Lung (tissue), 12 donors: Measurements from ENCODE around the gene NELL2. TPM values are rescaled to one million over a fixed set of nuclear protein-coding genes. Genes with fewer than 3 reads are reported as not detected.

Source experiments
- ATAC-seq: fragments of 200-7000 bp; cut with Tn5 transposase; one replicate; pipeline ENCODE4 v1.9.1; 2020; ENCODE audit warnings: moderate number of reproducible peaks; ENCODE audit not compliant: insufficient read depth, low FRiP score
- DNase-seq, 3 donors: peaks; one replicate each; pipeline ENCODE4 v3.0.0-alpha.2; 2013 to 2017
- H3K27ac ChIP-seq, 2 donors: one replicate each; pipeline ENCODE4 v1.5.1; 2013; ENCODE audit warnings: mild to moderate bottlenecking in 2 of 2, moderate library complexity in 2 of 2, control low read depth in 1 of 2, inconsistent platforms in 1 of 2, low read depth in 1 of 2, low read length in 1 of 2
- H3K27me3 ChIP-seq, 3 donors: one replicate each; pipeline ENCODE4 v1.5.1; 2013; ENCODE audit warnings: low read length in 2 of 3; ENCODE audit not compliant: control insufficient read depth in 3 of 3, insufficient read depth in 3 of 3
- H3K36me3 ChIP-seq, 4 donors: one replicate each; pipeline ENCODE4 v1.5.1; 2013; ENCODE audit warnings: low read length in 4 of 4, mild to moderate bottlenecking in 1 of 4, moderate library complexity in 1 of 4; ENCODE audit not compliant: control insufficient read depth in 4 of 4, insufficient read depth in 4 of 4
- H3K4me1 ChIP-seq, 5 donors: one replicate each; pipeline ENCODE4 v1.5.1; 2013; ENCODE audit warnings: low read length in 5 of 5, mild to moderate bottlenecking in 2 of 5, moderate library complexity in 1 of 5; ENCODE audit not compliant: control insufficient read depth in 5 of 5, insufficient read depth in 5 of 5
- H3K4me3 ChIP-seq: one replicate; pipeline ENCODE4 v1.5.1; 2013; ENCODE audit warnings: mild to moderate bottlenecking, control low read depth, moderate library complexity
- H3K9ac ChIP-seq, 2 donors: one replicate each; pipeline ENCODE4 v1.5.1; 2013; ENCODE audit warnings: low read length in 2 of 2, control low read depth in 1 of 2; ENCODE audit not compliant: insufficient read depth in 1 of 2
- H3K9me3 ChIP-seq, 4 donors: one replicate each; pipeline ENCODE4 v1.5.1; 2013; ENCODE audit warnings: low read length in 3 of 4, mild to moderate bottlenecking in 1 of 4, moderate library complexity in 1 of 4; ENCODE audit not compliant: control insufficient read depth in 4 of 4, insufficient read depth in 3 of 4
- CTCF ChIP-seq: IDR thresholded peaks from 2 replicates; pipeline ENCODE4 v1.5.1; 2012; ENCODE audit warnings: mild to moderate bottlenecking; ENCODE audit errors: control extremely low read depth, extremely low read depth
- WGBS, 2 donors: extraction: QIAGEN DNeasy Blood & Tissue Kit; methylation state at CpG; one replicate each; pipeline ENCODE4 v1.1.7; 2013; 5-methylcytosine and 5-hydroxymethylcytosine counted together
- polyA plus RNA-seq, 2 donors: library from polyadenylated mRNA; stranded (reverse); fragments of 200-250 nt; gene quantifications; one replicate each; pipeline ENCODE4 v1.2.1, GENCODE V29; 2013
- total RNA-seq, 2 donors: library from RNA; depleted of rRNA in 1 of 2; stranded (reverse); fragments of >200 nt in 1 of 2; gene quantifications; one replicate each; pipeline ENCODE4 v1.2.1, GENCODE V29; 2014 to 2021
- donor health status: control.
- donor health status: control.
- donor health status: Bipolar disorder and iron deficiency.
- donor health status: healthy.
- donor health status: DM: yes; HTN: yes; CAD: no.

Gene NELL2
- total and polyA plus RNA-seq, 4 donors = 2.2 to 15.9 (median 8.6) TPM

- Histone ChIP-seq H3K27me3 (no peaks in the 10 kb centered on the region), H3K4me1 (no peaks in the 10 kb centered on the region), H3K4me3 (no peak overlapping the region), H3K27ac (no peak overlapping the region), H3K9ac (no peak overlapping the region), H3K9me3 (no peaks in the 10 kb centered on the region), H3K36me3 (no peaks in the 10 kb centered on the region)
- 85 to 95% methylated on average over 3 of the region's 3 CpGs for WGBS, 2 donors
- ATAC-seq (no peak), DNase-seq (no peak)
- no peak for TF ChIP-seq CTCF
Observed at GRCh38 chr12:44851586-44851985, 24.5 kb downstream of the NELL2 start.

- Histone ChIP-seq H3K27me3 (no peaks in the 10 kb centered on the region), H3K9ac (no peak overlapping the region), H3K4me3 (no peak overlapping the region), H3K36me3 (no peaks in the 10 kb centered on the region), H3K27ac (no peak overlapping the region), H3K4me1 (no peaks in the 10 kb centered on the region), H3K9me3 (no peaks in the 10 kb centered on the region)
- no peak for TF ChIP-seq CTCF
- DNase-seq (no peak), ATAC-seq (no peak)
- 67 to 71% methylated on average over 2 of the region's 2 CpGs for WGBS, 2 donors
Observed at GRCh38 chr12:44848703-44849085, 27.4 kb downstream of the NELL2 start.

GRCh38 chr12:44847888-44848702, 28.0 kb downstream of the NELL2 start:
- H3K36me3 ChIP-seq = no peaks in the 10 kb centered on the region
- no peak for ATAC-seq
- no peak overlapping the region for H3K9ac ChIP-seq
- H3K4me1 ChIP-seq = no peaks in the 10 kb centered on the region
- no peak for TF ChIP-seq CTCF
- H3K27ac ChIP-seq = peak overlapping the region in 1 of 2 donors; percentile 75
- no peak overlapping the region for H3K4me3 ChIP-seq
- no peaks in the 10 kb centered on the region for H3K9me3 ChIP-seq
- H3K27me3 ChIP-seq = no peaks in the 10 kb centered on the region
- DNase-seq = no peak
- 53 to 75% methylated on average over 6 of the region's 6 CpGs for WGBS, 2 donors
